GM18498 (cell line): ENCODE measurements around the gene DPP10.

Experiments
- ATAC-seq: cut with Tn5 transposase; IDR thresholded peaks from one replicate; pipeline ENCODE4 v1.9.1; 2021; ENCODE audit warnings: mild to moderate bottlenecking, moderate library complexity; ENCODE audit not compliant: unreplicated experiment

Gene DPP10

DNA sequence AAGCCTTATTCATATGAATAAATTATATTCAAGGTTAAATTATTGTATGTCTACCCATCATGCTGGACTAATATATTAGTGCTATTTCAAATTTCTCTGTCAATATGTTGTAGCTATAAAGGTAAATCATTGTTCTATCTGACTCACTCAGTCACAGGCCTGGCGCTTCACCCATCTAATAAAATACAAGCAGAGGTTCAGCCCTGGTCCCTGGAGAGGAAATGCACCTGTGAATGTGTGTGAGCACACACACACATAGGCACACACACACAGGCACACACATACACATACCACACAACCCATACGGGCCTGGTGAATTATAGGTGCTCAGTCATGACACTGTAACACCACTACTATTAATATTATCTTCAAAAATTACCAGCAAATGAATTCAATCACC, 1396.1 kb downstream of the DPP10 start:
- ATAC-seq = no peak

DNA sequence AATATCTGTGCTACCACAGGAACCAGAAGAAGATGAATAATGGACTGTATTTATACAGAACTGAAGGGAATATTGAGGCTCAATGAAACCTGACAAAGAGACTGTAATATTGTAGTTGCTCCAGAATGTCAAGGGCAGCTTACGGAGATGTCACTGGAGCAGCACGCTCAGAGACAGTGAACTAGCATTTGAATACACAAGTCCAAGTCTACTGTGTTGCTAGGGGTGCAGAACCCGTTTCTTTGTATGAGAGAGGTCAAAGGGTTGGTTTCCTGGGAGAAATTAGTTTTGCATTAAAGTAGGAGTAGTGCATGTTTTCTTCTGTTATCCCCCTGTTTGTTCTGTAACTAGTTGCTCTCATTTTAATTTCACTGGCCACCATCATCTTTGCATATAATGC, 1399.9 kb downstream of the DPP10 start:
- no peak for ATAC-seq

DNA sequence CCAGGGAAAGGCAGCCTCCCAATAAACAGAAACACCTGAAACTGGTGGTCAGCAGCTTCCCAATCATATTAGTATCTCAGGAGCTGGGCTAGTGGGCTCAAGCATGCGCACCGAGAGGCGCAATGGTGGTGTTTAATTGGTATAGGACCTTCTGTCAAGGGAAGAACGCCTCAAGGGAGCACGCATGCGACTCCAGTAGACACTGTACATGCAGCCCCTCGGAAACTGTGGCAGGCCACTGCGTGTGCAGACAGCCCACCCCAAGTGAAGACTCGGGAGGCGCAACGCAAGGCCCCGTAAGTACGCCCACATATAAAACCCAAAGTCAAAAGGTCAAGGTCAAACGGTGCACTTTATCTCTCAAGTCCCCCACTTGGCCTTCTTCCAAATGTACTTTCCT, 1405.8 kb downstream of the DPP10 start:
- no peak for ATAC-seq

DNA sequence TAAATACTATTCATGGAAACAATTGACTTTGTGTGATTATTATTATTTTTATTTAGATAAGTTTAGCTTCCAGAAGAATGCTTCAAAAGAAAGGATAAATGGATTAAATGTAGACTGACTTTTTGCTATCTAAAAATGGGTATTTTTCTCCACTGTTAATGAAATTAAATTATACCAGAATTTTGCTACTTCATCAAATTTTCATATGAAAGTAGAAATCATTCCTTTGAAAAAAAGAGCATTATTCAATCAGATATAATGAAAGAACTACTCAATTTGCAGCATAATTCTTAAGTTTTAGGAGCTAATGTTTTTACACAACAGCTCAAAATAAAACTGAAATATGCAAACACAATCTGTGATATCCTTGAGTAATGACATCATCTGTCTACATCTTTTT, 1424.6 kb downstream of the DPP10 start:
- ATAC-seq = no peak

DNA sequence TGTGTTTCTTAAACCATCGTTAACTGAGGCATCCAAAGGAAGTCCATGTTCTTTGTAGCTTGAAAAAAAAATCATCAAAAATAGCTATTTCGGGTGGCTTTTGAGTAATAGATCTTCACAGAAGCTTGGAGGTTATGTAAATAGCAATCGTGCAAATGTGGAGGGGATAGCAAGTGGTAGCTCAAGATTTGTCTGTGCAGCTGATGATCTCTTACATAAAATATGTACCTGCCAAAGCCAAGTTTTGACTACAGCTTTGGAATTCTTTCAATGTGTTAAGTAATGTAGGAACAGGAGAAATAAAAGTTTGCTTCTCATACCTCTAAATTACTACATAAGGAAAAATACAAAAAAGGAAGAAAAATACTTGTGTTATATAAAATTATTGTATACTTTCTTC, 1432.0 kb downstream of the DPP10 start:
- ATAC-seq = no peak

DNA sequence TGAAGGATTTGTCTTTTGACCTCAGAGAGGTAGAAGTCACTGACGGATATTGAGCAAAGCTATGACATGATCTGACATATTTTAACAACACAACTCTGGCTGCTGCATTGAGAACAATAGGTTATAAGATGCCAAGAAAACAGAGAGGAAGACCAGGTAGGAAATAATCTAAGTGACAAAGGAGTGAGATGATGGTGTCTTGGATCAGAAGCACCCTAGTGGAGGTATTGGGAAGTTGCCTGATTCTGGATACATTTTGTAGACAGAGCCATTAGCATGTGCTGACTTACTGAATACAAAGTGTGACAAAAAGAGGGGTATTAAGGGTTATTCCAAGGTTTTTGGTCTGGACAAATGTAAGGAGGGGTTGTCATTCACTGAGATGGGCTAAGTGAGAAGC, 1438.1 kb downstream of the DPP10 start:
- no peak for ATAC-seq

DNA sequence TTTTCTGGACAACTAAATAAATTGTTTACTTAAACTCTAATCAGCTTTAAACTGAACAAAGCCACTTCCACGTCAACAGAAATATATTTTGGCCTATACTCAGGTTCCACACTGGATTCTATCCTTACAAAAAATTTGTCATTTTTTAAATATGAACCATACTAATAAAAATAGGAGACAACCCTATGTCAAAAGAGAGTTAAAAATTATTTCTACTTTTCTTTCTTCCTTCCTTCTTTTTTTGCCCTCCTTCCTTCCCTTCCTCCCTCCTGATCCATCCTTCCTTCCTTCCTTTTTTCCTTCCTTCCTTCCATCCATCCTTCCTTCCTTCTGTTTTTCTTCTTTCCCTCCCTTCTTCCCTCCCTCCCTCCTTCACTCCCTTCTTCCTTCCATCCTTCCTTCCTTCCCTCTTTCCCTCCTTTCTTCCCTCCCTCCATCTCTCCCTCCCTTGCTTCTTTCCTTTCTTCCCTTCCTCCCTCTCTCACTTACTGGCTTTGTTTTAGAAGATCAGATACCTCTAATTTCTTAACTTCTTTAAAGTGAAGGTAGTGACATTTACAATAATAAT, 1444.9 kb downstream of the DPP10 start:
- ATAC-seq = no peak
